Caco-2 (cell line): ENCODE results near the gene DGKI. TPM values are rescaled to one million over a fixed set of nuclear protein-coding genes. Genes with fewer than 3 reads are reported as not detected.

Experiments
- BruUV-seq: library from RNA; stranded (reverse); fragments of 400-500 nt; replicated peaks from 2 replicates; lab custom pipeline; 2021; lab: Mats Ljungman, UMichigan
- CTCF ChIA-PET: fragments of 300-600 bp; sonication (Branson Sonifier 250); formaldehyde crosslinking; loops from one replicate; lab custom pipeline; 2022; ENCODE audit warnings: antibody characterized with exemption; lab: Charles Lee
- POLR2A ChIA-PET: fragments of 300-600 bp; sonication (Branson Sonifier 250); formaldehyde crosslinking; loops from one replicate; lab custom pipeline; 2022; ENCODE audit warnings: antibody characterized with exemption; lab: Charles Lee
- DNase-seq, 2 experiments: peaks; one replicate each; pipeline versions ENCODE4 v3.0.0 to v3.0.0-alpha.2; 2020 to 2022
- H3K27me3 ChIP-seq: replicated peaks from 2 replicates; pipeline ENCODE4 v1.6.0; 2011; ENCODE audit warnings: low read length; ENCODE audit not compliant: control insufficient read depth, insufficient read depth
- H3K36me3 ChIP-seq: 2 replicates; pipeline ENCODE4 v1.5.1; 2011; ENCODE audit warnings: low read length; ENCODE audit not compliant: control insufficient read depth, insufficient read depth
- H3K4me1 ChIP-seq: fragments of 250-450 bp; sonication (Bioruptor Pico); 2 replicates; pipeline ENCODE4 v1.5.1; 2020; ENCODE audit warnings: mild to moderate bottlenecking
- H3K4me3 ChIP-seq: 2 replicates; pipeline ENCODE4 v1.5.1; 2011; ENCODE audit warnings: low read depth, mild to moderate bottlenecking, control low read depth, low read length
- H3K9me3 ChIP-seq: fragments of 250-450 bp; sonication (Bioruptor Pico); 2 replicates; pipeline ENCODE4 v1.5.1; 2020; ENCODE audit warnings: mild to moderate bottlenecking, moderate library complexity
- H3K27ac Mint-ChIP-seq: one replicate; pipeline ENCODE4 v1.8.0; 2022; ENCODE audit warnings: mixed read lengths; ENCODE audit not compliant: unreplicated experiment
- H3K27me3 Mint-ChIP-seq: one replicate; pipeline ENCODE4 v1.8.0; 2022; ENCODE audit warnings: mixed read lengths; ENCODE audit not compliant: insufficient read depth, unreplicated experiment
- H3K36me3 Mint-ChIP-seq: one replicate; pipeline ENCODE4 v1.8.0; 2022; ENCODE audit warnings: mild to moderate bottlenecking, mixed read lengths; ENCODE audit not compliant: insufficient read depth, unreplicated experiment
- H3K4me1 Mint-ChIP-seq: one replicate; pipeline ENCODE4 v1.8.0; 2022; ENCODE audit warnings: low read depth, mixed read lengths; ENCODE audit not compliant: unreplicated experiment
- H3K4me3 Mint-ChIP-seq: one replicate; pipeline ENCODE4 v1.8.0; 2022; ENCODE audit warnings: mild to moderate bottlenecking, moderate library complexity, mixed read lengths; ENCODE audit not compliant: unreplicated experiment
- H3K9me3 Mint-ChIP-seq: one replicate; pipeline ENCODE4 v1.8.0; 2022; ENCODE audit warnings: mixed read lengths; ENCODE audit not compliant: unreplicated experiment
- CTCF ChIP-seq, 2 experiments: fragments of 200-600 bp in 1 of 2; IDR thresholded peaks; 1 replicate in 1 of 2; 2 replicates in 1 of 2; pipeline versions ENCODE4 v1.5.1 to v1.8.0; 2011 to 2022; ENCODE audit warnings: antibody characterized with exemption in 1 of 2, control low read depth in 1 of 2, inconsistent platforms in 1 of 2, low read depth in 1 of 2, low read length in 1 of 2, mild to moderate bottlenecking in 1 of 2, moderate library complexity in 1 of 2; ENCODE audit not compliant: insufficient read depth in 1 of 2, severe bottlenecking in 1 of 2, unreplicated experiment in 1 of 2
- intact Hi-C: fragments of 100-400 bp; cut with micrococcal nuclease; formaldehyde crosslinking; loops from one replicate; pipeline ENCODE4 v1.10.0; 2022; ENCODE audit not compliant: unreplicated experiment
- total RNA-seq: library from RNA; stranded (reverse); gene quantifications from 2 replicates; pipeline ENCODE4 v1.2.3, GENCODE V29; 2022

The DGKI gene
- total RNA-seq, 1 experiment from 2014 or later, result 0.84 TPM

- peaks cover 2% of the 10 kb centered on the region for H3K9me3 Mint-ChIP-seq
- POLR2A ChIA-PET, result no interaction called here
- Histone ChIP-seq H3K9me3 (no peaks in the 10 kb centered on the region), H3K4me1 (no peaks in the 10 kb centered on the region), H3K4me3 (no peak overlapping the region), H3K36me3 (peaks cover 3% of the 10 kb centered on the region), H3K27me3 (no peaks in the 10 kb centered on the region)
- H3K27me3 Mint-ChIP-seq, result no peaks in the 10 kb centered on the region
- H3K4me3 Mint-ChIP-seq, result no peak overlapping the region
- DNase-seq, result no peak
- H3K36me3 Mint-ChIP-seq, result peaks cover 67% of the 10 kb centered on the region
- no TSS peak for BruUV-seq
- TF ChIP-seq CTCF (IDR thresholded peaks at IDR 0.05; ENCODE audit: insufficient read depth in 1 of 2, low read depth in 1 of 2, low read length in 1 of 2, severe bottlenecking in 1 of 2, unreplicated experiment in 1 of 2), result no peak
- H3K4me1 Mint-ChIP-seq, result no peaks in the 10 kb centered on the region
- CTCF ChIA-PET, result no interaction called here
- intact Hi-C loops, result no loop called here
- H3K27ac Mint-ChIP-seq, result no peak overlapping the region
Observed at GRCh38 chr7:137873979-137874777, 27.4 kb upstream of the DGKI start.

GRCh38 chr7:137873524-137873923 lies 26.8 kb upstream of the DGKI start:
- Mint-ChIP-seq H3K36me3 (peaks cover 64% of the 10 kb centered on the region), H3K27ac (peak overlapping the region; percentile 15), H3K9me3 (peaks cover 8% of the 10 kb centered on the region), H3K4me3 (no peak overlapping the region), H3K4me1 (no peaks in the 10 kb centered on the region), H3K27me3 (no peaks in the 10 kb centered on the region)
- Histone ChIP-seq H3K4me1 (no peaks in the 10 kb centered on the region), H3K9me3 (no peaks in the 10 kb centered on the region), H3K27me3 (no peaks in the 10 kb centered on the region), H3K36me3 (peaks cover 3% of the 10 kb centered on the region), H3K4me3 (no peak overlapping the region)
- ChIA-PET CTCF (no interaction called here), POLR2A (no interaction called here)
- no peak for TF ChIP-seq CTCF (IDR thresholded peaks at IDR 0.05; ENCODE audit: insufficient read depth in 1 of 2, low read depth in 1 of 2, low read length in 1 of 2, severe bottlenecking in 1 of 2, unreplicated experiment in 1 of 2)
- no peak for DNase-seq
- no TSS peak for BruUV-seq
- intact Hi-C loops, result no loop called here

DNA sequence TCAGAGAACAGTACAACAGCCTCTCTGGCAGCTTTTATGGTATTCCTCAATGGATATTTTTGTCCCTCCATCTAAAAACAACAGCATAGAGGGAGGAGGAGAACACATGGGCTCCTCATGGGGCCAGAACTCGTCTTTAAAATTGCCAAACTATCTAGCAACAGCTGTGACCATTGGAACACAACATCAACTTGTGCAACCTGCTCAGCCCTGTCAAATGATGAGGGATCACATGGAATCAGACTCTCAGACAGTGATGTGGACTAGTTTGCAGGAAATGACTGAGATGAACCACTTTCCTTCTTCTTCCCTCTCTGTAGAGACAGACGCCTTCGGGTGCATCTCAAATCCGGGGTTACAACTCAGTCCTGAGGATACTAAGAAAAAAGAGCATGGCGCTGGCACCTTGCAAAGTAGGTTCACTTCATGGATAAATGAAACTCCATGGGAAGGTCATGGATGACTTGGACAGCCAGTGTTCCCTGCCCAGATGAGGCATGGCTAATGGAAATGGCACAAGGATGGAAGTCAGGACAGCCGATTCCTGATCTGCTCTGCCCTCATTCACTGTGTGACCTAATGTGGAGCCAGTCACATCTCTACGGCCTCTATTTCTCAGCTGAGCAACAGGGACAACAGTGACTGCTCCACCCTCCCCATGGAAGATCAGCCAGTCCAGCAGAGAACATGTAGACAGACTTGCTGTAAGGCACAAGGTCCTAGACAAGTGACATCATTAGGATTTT lies 24.6 kb upstream of the DGKI start:
- POLR2A ChIA-PET, result no interaction called here
- peaks cover 64% of the 10 kb centered on the region for H3K36me3 Mint-ChIP-seq

More for the DNA sequence above, 24.6 kb upstream of the DGKI start:
- Mint-ChIP-seq H3K4me3 (no peak overlapping the region), H3K9me3 (peaks cover 29% of the 10 kb centered on the region), H3K27ac (no peak overlapping the region), H3K4me1 (no peaks in the 10 kb centered on the region), H3K27me3 (no peaks in the 10 kb centered on the region)
- Histone ChIP-seq H3K4me1 (no peaks in the 10 kb centered on the region), H3K27me3 (no peaks in the 10 kb centered on the region), H3K36me3 (peaks cover 6% of the 10 kb centered on the region), H3K4me3 (no peak overlapping the region), H3K9me3 (0 out of 2 replicates have a peak, but pooled peaks cover 1% of the 10 kb centered on the region)
- intact Hi-C loops, result no loop called here
- no peak for TF ChIP-seq CTCF (IDR thresholded peaks at IDR 0.05; ENCODE audit: insufficient read depth in 1 of 2, low read depth in 1 of 2, low read length in 1 of 2, severe bottlenecking in 1 of 2, unreplicated experiment in 1 of 2)
- BruUV-seq, result no TSS peak
- DNase-seq, result no peak
- CTCF ChIA-PET, result no interaction called here
